GM19463 (cell line): ENCODE results near the gene DIPK2A.

Source experiments
- ATAC-seq: cut with Tn5 transposase; IDR thresholded peaks from one replicate; pipeline ENCODE4 v1.9.1; 2021; ENCODE audit warnings: mild to moderate bottlenecking, moderate library complexity; ENCODE audit not compliant: unreplicated experiment

DIPK2A gene

DNA sequence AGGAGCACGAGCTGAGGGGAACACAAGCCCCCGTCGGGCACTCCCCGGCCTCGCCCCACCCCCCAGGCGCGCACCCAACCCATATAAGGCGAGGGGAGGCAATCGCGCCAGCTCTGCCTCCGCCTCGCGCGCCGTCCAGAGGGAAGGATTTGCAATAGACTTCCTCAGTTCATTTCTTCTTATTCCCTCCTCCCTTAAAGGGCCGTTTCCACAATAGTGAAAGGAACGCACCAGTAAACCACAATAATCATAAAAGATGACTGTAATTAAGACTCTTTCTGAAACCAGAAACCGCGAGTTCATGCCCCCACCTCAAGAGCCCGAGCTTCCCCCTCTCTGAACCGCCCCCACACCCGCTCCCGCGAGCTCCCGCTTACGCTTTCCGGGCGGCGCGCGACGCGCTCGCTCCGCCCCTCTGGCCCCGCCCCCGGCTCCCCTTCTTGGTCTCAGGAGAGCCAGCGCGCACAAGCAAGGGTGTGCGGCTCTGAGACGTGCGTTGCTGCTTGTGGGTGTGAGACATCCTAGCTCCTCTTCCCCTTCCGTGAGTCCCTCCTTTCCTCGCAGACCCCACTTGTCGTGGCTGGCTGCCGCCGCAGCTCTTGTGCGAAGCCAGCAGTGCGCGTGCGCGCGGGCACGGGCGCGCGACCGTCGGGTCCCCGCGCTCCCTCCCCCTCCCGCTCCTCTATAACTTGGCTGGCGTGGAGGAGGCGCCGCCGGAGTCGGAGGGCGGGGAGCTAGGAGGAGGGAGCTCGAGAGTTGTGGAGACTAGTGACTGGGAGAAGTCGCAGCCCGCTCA, at the start of gene DIPK2A:
DIPK2A (plus strand) TSS at position 465 of the 796 bp plus-strand sequence. CDS start 510 bp downstream, outside the sequence.
- peak; percentile 48 for ATAC-seq

DNA sequence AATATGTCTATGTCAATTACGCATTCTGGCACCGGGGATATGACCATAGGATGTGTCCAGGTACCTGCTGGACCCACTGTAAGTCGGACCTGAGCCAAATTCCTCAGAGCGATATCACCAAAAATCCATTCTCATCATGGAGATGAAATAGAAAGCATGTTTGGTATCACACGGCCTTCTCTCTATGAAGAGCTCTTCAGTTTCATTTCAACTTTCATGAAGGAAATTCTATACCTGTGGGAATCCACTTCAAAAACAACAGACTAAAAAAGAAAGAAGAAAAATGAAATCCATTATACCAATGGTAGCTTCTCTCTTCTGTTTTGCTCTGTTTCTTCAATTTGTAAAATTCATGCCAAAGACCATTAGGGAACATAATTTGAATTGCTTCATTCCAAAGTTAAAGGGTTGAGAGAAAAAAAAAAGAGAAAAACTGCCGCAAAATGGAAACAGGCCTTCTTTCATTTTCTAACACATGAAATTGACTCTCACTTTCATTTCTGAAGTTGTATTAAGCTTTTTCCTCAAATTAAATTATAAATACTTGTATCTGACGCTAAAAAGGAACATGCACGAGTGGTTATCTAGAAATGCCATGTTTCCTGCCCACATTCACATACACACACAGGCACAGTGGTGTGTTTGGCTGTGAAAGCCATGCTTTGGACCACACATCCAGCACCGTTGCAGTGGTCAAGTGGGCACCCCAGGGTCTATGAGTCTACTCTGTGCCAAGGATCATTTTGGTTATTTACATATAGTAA, 46.9 kb upstream of the DIPK2A start:
- peak; percentile 66 for ATAC-seq

DNA sequence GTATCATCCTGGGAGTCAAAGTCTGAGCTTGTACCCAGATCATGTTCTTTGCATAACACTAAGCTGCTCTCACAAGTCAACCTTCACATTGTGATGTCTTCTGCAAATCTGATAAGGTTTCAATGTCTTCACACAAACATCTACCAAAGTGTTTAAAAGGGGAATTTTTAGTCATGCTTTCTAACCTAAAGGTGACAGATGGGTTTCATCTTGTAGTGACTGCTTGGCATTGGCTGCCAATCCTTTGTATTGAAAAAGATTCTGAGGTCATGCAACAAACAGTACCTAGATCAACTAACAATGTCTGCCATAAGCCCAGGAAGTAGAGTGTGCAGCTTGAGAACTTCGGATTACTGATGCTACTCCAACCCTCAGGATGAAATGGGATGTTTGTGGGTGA, 43.6 kb upstream of the DIPK2A start:
- no peak for ATAC-seq

- no peak for ATAC-seq
Observed at GRCh38 chr3:143928541-143929255, 42.9 kb upstream of the DIPK2A start.

DNA sequence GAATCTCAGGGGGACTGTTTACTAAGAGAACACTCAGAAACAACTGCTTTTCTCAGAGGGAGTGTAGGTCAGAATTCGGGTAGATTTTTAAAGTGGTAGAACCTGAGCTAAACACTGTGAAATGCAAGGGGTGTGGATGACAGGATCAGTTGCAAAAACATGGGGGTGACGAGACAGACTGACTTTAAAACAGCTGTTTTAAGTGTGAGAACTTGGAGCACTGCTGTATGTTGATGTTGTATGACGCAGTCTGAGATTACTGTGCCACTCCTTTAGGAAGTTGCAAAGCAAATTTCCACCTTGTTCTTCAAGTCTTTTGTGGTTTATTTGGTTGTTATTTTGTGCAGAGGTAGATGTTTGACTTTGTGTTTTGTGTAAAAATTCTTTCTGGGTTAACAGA, 36.8 kb upstream of the DIPK2A start:
- no peak for ATAC-seq

DNA sequence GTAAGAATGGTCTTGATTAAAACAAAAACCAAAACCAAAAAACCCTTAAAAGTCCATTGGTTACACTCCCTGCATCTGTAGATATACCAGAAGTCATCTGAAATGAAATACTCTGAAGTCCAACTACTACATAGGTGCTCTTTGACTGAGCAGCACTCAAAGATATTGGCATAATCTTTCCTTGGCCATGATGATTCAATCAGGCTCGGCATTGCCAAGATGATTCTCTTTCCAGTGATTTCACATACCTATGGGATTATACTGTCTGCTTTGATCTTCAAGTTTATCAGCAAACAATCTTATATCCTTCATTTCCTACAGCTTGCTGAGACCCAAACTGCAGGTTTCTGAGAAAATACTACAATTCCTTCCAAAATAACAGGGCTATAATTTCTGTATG, 35.9 kb upstream of the DIPK2A start:
- ATAC-seq: no peak

DNA sequence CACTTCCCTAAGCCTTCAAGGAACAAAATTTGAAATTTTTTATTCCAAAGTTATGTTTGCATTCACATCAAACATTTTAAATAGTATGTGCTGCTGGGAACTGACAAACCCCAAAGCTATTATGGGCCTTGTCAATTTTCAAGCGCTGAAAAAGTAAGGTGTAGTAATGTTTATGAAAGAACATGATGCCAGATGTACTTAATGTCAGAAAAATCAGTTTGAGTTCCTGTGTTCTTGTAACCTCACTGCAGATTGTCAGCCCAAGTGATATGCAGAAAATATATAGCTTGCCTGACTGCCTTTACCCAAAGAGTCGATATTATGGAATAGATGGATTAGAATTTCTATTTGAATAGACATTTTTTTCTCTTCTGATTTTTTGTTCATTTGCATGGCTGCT, 20.8 kb upstream of the DIPK2A start:
- ATAC-seq: no peak

GRCh38 chr3:143951351-143951971, 20.2 kb upstream of the DIPK2A start:
- ATAC-seq: peak; percentile 68

DNA sequence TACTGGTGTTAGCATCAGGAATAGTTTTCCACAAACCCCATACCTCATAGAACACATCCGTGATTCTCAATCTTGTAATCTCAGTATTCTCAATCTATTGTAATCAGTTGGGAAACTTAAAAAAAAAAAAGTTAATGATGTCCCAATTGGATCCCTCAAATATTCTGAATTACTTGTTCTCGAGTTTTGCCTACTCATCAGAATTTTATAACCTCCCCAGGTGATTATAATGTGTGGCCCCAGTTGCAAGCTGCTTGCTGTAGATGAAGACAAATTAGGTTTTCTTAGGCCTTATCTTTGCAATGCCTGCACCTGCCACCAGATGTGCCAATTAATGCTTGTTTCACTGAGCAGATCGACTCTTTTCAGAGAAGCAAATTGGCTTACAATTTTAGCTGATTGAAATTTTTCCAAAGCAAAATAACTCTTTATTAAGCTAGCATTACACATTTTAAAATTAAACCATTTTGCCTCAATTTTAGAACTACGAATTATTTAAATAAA, 19.0 kb upstream of the DIPK2A start:
- ATAC-seq: no peak

GRCh38 chr3:143955113-143955512, 16.5 kb upstream of the DIPK2A start:
- ATAC-seq: no peak

DNA sequence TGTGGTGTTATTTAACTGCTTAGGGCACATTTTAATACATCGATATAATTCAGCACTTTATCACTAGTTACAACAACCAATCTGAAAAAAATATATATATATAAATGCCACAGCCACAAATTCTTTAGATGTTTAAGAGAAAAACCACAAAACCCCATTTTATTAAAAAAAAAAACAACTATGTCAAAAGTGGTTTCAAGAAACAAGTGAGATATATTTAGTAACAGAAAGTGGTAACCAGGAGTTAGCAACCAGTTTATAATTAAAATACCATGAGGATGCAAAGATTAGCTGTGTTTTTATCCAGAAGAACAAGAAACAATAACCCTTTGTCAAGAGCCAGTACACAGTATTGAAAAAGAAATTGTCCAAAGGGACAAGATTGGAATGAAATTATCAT, 14.8 kb upstream of the DIPK2A start:
- no peak for ATAC-seq

- ATAC-seq: no peak
Observed at GRCh38 chr3:143957453-143957852, 14.2 kb upstream of the DIPK2A start.

- ATAC-seq: no peak
Observed at GRCh38 chr3:143958966-143959365, 12.7 kb upstream of the DIPK2A start.

DNA sequence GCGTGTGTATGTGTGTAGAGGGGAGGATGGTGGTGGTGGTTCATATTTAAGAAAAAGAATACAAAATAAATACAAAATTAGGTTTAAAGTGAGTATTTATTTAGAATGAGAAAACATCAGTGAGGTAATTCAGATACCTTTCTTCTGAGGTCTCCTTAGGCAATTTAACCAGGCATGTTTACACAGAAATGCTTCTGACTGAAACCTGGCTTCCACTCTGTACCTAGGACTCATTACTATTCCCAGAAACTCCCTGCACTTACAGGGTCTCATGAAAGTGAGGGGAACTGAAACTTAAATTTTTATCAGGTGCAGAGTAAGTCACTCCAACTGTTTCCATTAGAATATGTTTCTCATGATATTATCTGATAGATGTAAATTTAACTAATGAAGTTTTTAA, 10.3 kb upstream of the DIPK2A start:
- no peak for ATAC-seq

DNA sequence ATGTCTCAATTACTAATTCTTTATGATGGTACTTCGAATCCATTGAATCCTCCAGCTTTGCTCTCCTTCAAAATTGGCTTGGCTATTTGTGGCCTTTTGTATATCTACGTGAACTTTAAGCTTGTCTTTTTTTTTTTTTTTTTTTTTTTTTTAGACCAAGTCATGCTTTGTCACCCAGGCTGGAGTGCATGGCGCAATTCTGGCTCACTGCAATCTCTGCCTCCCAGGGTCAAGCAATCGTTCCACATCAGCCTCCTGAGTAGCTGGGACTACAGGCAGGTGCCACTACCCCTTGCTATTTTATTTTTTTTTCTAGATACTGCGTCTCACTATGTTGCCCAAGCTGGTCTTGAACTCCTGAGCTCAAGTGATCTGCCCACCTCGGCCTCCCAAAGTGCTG, 7.7 kb upstream of the DIPK2A start:
- no peak for ATAC-seq

DNA sequence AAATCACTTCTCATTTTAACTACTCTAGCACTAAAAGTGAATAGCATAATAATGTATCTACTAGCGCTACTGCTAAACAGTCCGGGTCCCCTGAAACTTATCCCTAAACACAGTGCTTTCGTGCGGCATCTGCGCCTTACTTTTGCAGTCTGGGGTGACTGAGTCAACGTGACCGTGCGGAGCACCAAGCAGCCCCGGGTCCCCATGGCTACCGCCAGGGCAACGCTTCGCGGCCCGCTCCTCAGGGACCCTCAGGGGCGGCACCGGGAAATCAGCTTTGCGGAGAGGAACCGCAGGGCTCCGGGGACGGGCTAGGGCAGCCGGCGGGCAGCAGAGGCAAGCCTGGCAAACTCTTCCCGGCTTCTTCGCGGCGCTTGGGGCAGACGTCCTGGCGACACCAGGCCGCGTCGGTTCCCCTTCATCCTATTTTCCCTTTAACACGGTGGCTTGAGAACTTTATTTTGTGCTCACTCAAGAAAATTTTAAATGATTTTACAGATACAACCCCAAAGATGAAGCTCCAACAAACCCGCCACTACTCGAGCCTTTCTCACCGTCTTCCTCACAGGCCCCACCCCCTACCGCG, 757 bp upstream of the DIPK2A start:
- peak; percentile 16 for ATAC-seq

GRCh38 chr3:143972155-143972504, 507 bp downstream of the DIPK2A start:
- ATAC-seq: no peak

GRCh38 chr3:143972505-143973258, 1.1 kb downstream of the DIPK2A start:
- ATAC-seq: peak; percentile 26

DNA sequence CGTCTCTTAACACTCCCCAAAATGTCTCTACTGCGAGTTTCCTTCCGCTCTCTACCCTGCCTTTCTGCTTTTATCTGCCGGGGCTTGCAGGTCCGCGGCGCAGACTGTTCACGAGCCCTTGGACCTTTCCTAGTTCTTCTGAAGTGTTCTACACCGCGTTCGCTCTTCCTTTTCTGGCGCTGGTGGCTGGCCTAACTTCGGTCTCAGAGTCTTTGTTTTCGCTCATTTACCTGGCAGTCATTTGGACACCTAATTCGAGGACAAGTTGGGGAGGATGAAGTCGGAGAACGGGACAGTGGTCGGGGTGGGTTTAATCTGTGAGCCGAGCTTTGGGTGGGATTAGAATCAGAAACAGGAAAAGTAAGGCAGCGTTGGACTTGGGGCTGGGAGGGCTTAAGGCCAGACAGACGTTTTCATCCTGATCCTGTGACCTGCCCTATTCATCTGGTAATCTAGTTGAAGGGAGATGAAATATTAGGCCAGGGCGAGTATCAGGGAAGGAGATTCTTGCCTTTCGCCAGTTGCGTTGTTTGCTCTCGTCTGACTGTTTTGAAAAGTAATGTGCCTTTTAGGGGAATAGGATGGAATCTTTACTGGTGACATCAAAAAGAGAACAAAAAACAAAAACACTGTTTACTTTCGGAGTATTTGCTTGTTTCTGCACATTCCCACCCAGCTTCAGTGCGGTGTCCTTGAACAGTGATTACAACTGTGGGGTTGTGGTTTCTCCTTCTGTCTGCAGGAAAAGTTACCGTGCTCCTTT, 1.8 kb downstream of the DIPK2A start:
- no peak for ATAC-seq
